ENCODE data around the gene PTPN1. TPM values are rescaled to one million over a fixed set of nuclear protein-coding genes. Genes with fewer than 3 reads are reported as not detected.

PTPN1 gene
- total and polyA plus RNA-seq, 4 donors: 51.4 to 80.4 (median 64.7) TPM

DNA sequence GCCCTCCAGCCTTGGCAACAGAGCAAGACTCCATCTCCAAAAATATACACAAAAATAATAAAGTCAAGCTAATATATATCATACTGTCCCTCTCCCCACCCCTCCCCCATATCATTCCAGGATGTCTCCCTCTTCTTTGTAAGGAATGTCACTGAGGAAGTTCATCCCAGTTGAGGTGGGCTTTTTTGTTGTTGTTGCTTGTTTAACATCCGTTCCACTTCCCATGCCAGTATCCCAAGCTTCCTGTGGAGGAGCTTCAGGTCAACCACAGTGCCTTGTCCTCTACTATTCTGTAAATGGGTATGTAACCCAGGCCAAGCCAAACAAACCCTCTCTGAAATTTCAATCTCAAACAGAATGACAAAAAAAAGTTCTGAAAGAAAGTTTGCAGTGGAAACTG is 19.0 kb upstream of the PTPN1 start:
- WGBS, 2 donors: 52 to 54% methylated on average over 1 of the region's 1 CpG
- DNase-seq (no peak), ATAC-seq (ENCODE audit: insufficient read depth, low FRiP score) (no peak)
- Histone ChIP-seq H3K4me3 (no peak overlapping the region), H3K27me3 (ENCODE audit: control insufficient read depth in 3 of 3, insufficient read depth in 3 of 3, low read length in 2 of 3) (no peaks in the 10 kb centered on the region), H3K9ac (ENCODE audit: insufficient read depth in 1 of 2, low read length in 2 of 2) (no peak overlapping the region), H3K9me3 (ENCODE audit: control insufficient read depth in 4 of 4, insufficient read depth in 3 of 4, low read length in 3 of 4) (no peaks in the 10 kb centered on the region), H3K27ac (ENCODE audit: low read depth in 1 of 2, low read length in 1 of 2) (no peak overlapping the region), H3K36me3 (ENCODE audit: control insufficient read depth in 4 of 4, insufficient read depth in 4 of 4, low read length in 4 of 4) (no peaks in the 10 kb centered on the region), H3K4me1 (ENCODE audit: control insufficient read depth in 5 of 5, insufficient read depth in 5 of 5, low read length in 5 of 5) (peaks cover 0 to 4% (median 0%) of the 10 kb centered on the region in 5 donors)
- TF ChIP-seq, protein P1, sequence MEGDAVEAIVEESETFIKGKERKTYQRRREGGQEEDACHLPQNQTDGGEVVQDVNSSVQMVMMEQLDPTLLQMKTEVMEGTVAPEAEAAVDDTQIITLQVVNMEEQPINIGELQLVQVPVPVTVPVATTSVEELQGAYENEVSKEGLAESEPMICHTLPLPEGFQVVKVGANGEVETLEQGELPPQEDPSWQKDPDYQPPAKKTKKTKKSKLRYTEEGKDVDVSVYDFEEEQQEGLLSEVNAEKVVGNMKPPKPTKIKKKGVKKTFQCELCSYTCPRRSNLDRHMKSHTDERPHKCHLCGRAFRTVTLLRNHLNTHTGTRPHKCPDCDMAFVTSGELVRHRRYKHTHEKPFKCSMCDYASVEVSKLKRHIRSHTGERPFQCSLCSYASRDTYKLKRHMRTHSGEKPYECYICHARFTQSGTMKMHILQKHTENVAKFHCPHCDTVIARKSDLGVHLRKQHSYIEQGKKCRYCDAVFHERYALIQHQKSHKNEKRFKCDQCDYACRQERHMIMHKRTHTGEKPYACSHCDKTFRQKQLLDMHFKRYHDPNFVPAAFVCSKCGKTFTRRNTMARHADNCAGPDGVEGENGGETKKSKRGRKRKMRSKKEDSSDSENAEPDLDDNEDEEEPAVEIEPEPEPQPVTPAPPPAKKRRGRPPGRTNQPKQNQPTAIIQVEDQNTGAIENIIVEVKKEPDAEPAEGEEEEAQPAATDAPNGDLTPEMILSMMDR (IDR thresholded peaks at IDR 0.05; ENCODE audit: control extremely low read depth, extremely low read depth): no peak

DNA sequence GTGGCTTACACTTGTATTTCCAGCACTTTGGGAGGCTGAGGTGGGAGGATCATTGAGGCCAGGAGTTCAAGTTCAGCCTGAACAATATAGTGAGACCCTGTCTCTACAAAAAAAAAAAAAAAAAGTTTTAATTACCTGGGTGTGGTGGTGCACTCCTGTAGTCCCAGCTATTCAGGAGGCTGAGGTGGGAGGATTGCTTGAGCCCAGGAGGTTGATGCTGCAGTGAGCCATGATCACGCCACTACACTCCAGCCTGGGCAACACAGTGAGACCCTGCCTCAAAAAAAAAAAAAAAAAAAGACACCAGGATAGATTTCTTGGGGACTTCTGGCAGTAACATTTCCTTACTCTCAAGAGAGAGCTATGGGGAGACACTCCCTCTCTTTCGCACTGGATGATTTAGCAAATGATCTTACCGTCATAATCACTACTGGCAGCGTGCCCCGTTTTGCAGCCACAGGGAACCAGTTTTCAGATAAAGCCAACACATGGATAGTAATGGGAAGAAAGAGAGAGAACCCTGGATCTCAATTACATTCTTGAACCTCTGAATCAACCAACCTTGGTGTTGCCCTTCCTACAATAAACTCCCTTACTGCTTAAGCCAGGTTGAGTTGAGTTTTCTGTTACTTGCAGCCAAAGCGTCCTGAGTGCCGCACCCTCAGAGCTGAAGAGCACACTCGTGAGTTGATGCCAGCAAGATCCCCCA is 18.1 kb upstream of the PTPN1 start:
- peaks cover 0 to 4% (median 0%) of the 10 kb centered on the region in 5 donors for H3K4me1 ChIP-seq (ENCODE audit: control insufficient read depth in 5 of 5, insufficient read depth in 5 of 5, low read length in 5 of 5)
- no peak for ATAC-seq (ENCODE audit: insufficient read depth, low FRiP score)
- no peaks in the 10 kb centered on the region for H3K36me3 ChIP-seq (ENCODE audit: control insufficient read depth in 4 of 4, insufficient read depth in 4 of 4, low read length in 4 of 4)
- H3K27me3 ChIP-seq (ENCODE audit: control insufficient read depth in 3 of 3, insufficient read depth in 3 of 3, low read length in 2 of 3): no peaks in the 10 kb centered on the region
- TF ChIP-seq, protein P1 (IDR thresholded peaks at IDR 0.05; ENCODE audit: control extremely low read depth, extremely low read depth): no peak
- peak overlapping the region in 1 of 2 donors; percentile 40 for H3K27ac ChIP-seq (ENCODE audit: low read depth in 1 of 2, low read length in 1 of 2)
- peak; percentile 60 to 74 (median 71) for DNase-seq
- 68 to 81% methylated on average over 8 of the region's 8 CpGs for WGBS, 2 donors
- H3K9me3 ChIP-seq (ENCODE audit: control insufficient read depth in 4 of 4, insufficient read depth in 3 of 4, low read length in 3 of 4): no peaks in the 10 kb centered on the region
- no peak overlapping the region for H3K4me3 ChIP-seq
- no peak overlapping the region for H3K9ac ChIP-seq (ENCODE audit: insufficient read depth in 1 of 2, low read length in 2 of 2)

DNA sequence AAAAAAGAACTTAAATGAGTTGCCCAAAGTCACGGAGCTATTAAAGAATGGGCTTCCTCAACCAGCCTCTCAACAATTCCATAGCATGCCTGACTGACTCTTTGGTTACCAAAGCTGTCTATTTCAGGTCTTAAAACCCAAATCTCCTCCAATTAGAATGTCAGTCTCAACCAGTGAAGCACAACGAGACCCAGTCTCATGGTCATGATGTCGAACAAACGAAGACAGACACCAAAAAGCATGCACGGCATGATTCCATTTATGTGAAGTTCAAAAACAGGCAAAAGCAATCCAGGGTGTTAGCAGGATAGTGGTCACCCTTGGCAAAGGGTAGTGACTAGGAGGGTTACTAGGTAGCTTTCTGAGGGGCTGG is 16.3 kb upstream of the PTPN1 start:
- TF ChIP-seq, protein P1 (IDR thresholded peaks at IDR 0.05; ENCODE audit: control extremely low read depth, extremely low read depth): no peak
- no peak overlapping the region for H3K4me3 ChIP-seq
- no peaks in the 10 kb centered on the region for H3K27me3 ChIP-seq (ENCODE audit: control insufficient read depth in 3 of 3, insufficient read depth in 3 of 3, low read length in 2 of 3)
- peaks cover 0 to 4% (median 0%) of the 10 kb centered on the region in 5 donors for H3K4me1 ChIP-seq (ENCODE audit: control insufficient read depth in 5 of 5, insufficient read depth in 5 of 5, low read length in 5 of 5)
- DNase-seq: no peak
- H3K36me3 ChIP-seq (ENCODE audit: control insufficient read depth in 4 of 4, insufficient read depth in 4 of 4, low read length in 4 of 4): no peaks in the 10 kb centered on the region
- H3K9me3 ChIP-seq (ENCODE audit: control insufficient read depth in 4 of 4, insufficient read depth in 3 of 4, low read length in 3 of 4): no peaks in the 10 kb centered on the region
- no peak for ATAC-seq (ENCODE audit: insufficient read depth, low FRiP score)
- 89 to 95% methylated on average over 5 of the region's 5 CpGs for WGBS, 2 donors
- H3K27ac ChIP-seq (ENCODE audit: low read depth in 1 of 2, low read length in 1 of 2): no peak overlapping the region
- H3K9ac ChIP-seq (ENCODE audit: insufficient read depth in 1 of 2, low read length in 2 of 2): no peak overlapping the region

DNA sequence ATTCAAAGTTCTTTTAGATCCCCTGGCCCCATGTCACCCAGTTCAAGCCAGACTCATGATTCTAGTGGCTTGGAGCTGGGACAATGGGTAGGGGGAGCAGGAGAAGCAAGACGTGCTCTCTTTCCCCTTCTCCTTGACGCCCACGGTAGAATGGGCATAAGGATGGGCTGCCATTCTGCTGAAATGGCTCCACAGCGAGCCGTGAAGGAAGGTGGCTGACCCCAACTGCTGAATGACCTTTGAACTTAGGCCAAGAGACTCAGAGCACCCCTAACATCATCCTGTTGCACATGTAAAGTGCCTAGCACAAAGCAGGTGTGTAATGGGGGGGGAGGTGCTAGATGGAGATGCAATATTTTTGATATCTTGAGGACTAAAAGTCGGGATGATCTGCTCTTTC is 15.8 kb upstream of the PTPN1 start:
- 89 to 94% methylated on average over 6 of the region's 6 CpGs for WGBS, 2 donors
- H3K27me3 ChIP-seq (ENCODE audit: control insufficient read depth in 3 of 3, insufficient read depth in 3 of 3, low read length in 2 of 3): no peaks in the 10 kb centered on the region
- H3K36me3 ChIP-seq (ENCODE audit: control insufficient read depth in 4 of 4, insufficient read depth in 4 of 4, low read length in 4 of 4): no peaks in the 10 kb centered on the region
- H3K4me1 ChIP-seq (ENCODE audit: control insufficient read depth in 5 of 5, insufficient read depth in 5 of 5, low read length in 5 of 5): peaks cover 0 to 4% (median 0%) of the 10 kb centered on the region in 5 donors
- no peaks in the 10 kb centered on the region for H3K9me3 ChIP-seq (ENCODE audit: control insufficient read depth in 4 of 4, insufficient read depth in 3 of 4, low read length in 3 of 4)
- DNase-seq (no peak), ATAC-seq (ENCODE audit: insufficient read depth, low FRiP score) (no peak)
- H3K4me3 ChIP-seq: no peak overlapping the region
- no peak overlapping the region for H3K9ac ChIP-seq (ENCODE audit: insufficient read depth in 1 of 2, low read length in 2 of 2)
- H3K27ac ChIP-seq (ENCODE audit: low read depth in 1 of 2, low read length in 1 of 2): no peak overlapping the region
- TF ChIP-seq, protein P1 (IDR thresholded peaks at IDR 0.05; ENCODE audit: control extremely low read depth, extremely low read depth): no peak

All from lung (tissue), 12 donors.